PC-9 (cell line): ENCODE measurements around the gene NRG3. TPM values are rescaled to one million over a fixed set of nuclear protein-coding genes. Genes with fewer than 3 reads are reported as not detected.
A peak's percentile ranks its signal among the peaks of the same experiment; 100 is the strongest.

ENCODE experiments used
- BruUV-seq: library from RNA; stranded (reverse); fragments of 400-500 nt; replicated peaks from 2 replicates; lab custom pipeline; 2021; lab: Mats Ljungman, UMichigan
- CTCF ChIA-PET: fragments of 300-600 bp; sonication (Branson Sonifier 250); formaldehyde crosslinking; loops from one replicate; lab custom pipeline; 2022; ENCODE audit warnings: antibody characterized with exemption; lab: Charles Lee
- POLR2A ChIA-PET: fragments of 300-600 bp; sonication (Branson Sonifier 250); formaldehyde crosslinking; loops from one replicate; lab custom pipeline; 2022; ENCODE audit warnings: antibody characterized with exemption; ENCODE audit not compliant: unreplicated experiment; lab: Charles Lee
- DNase-seq, 2 experiments: peaks; one replicate each; pipeline versions ENCODE4 v3.0.0 to v3.0.0-alpha.2; 2015 to 2022; ENCODE audit warnings: mixed read lengths in 1 of 2
- H2AFZ ChIP-seq: fragments of 200-600 bp; sonication (generic); 2 replicates; pipeline ENCODE4 v1.8.1; 2017; ENCODE audit warnings: antibody characterized with exemption
- H3F3A ChIP-seq: fragments of 200-600 bp; sonication (generic); 2 replicates; pipeline ENCODE4 v1.8.1; 2017; ENCODE audit warnings: antibody characterized with exemption, mild to moderate bottlenecking, low read depth; ENCODE audit not compliant: insufficient read depth
- H3K27ac ChIP-seq: fragments of 200-600 bp; sonication (generic); 2 replicates; pipeline ENCODE4 v1.6.1; 2016; ENCODE audit warnings: mixed run types
- H3K27me3 ChIP-seq: fragments of 200-600 bp; sonication (generic); 2 replicates; pipeline ENCODE4 v1.6.1; 2016; ENCODE audit warnings: low read depth, mixed run types; ENCODE audit not compliant: insufficient read depth
- H3K36me3 ChIP-seq: fragments of 200-600 bp; sonication (generic); 2 replicates; pipeline ENCODE4 v1.6.1; 2016; ENCODE audit warnings: low read depth, mixed run types
- H3K4me1 ChIP-seq: fragments of 200-600 bp; sonication (generic); replicated peaks from 2 replicates; pipeline ENCODE4 v1.6.1; 2016; ENCODE audit warnings: mixed run types; ENCODE audit not compliant: insufficient read depth
- H3K4me2 ChIP-seq: fragments of 200-600 bp; sonication (generic); 2 replicates; pipeline ENCODE4 v1.6.1; 2017; ENCODE audit warnings: mixed run types
- H3K4me3 ChIP-seq: fragments of 200-600 bp; sonication (generic); 2 replicates; pipeline ENCODE4 v1.6.1; 2016; ENCODE audit warnings: mixed run types
- H3K79me2 ChIP-seq: fragments of 200-600 bp; sonication (generic); 2 replicates; pipeline ENCODE4 v1.6.1; 2017; ENCODE audit warnings: low read depth, mixed run types
- H3K9me2 ChIP-seq: fragments of 200-600 bp; sonication (generic); 2 replicates; pipeline ENCODE4 v1.8.1; 2017; ENCODE audit warnings: mild to moderate bottlenecking; ENCODE audit not compliant: insufficient read depth
- H3K9me3 ChIP-seq: fragments of 200-600 bp; sonication (generic); 2 replicates; pipeline ENCODE4 v1.8.1; 2016; ENCODE audit warnings: low read depth; ENCODE audit not compliant: insufficient read depth
- H4K20me1 ChIP-seq: fragments of 200-600 bp; sonication (generic); 2 replicates; pipeline ENCODE4 v1.8.1; 2017; ENCODE audit not compliant: insufficient read depth
- EZH2 ChIP-seq: fragments of 200-600 bp; sonication (generic); IDR thresholded peaks from 2 replicates; pipeline ENCODE4 v1.8.0; 2017; ENCODE audit warnings: antibody characterized with exemption, low read depth
- intact Hi-C: fragments of 100-400 bp; cut with micrococcal nuclease; formaldehyde crosslinking; loops from one replicate; pipeline ENCODE4 v1.10.0; 2022; ENCODE audit not compliant: unreplicated experiment
- total RNA-seq: library from RNA; stranded (reverse); gene quantifications from 2 replicates; pipeline ENCODE4 v1.2.3, GENCODE V29; 2021
- TF ChIP-seq, protein P1 (sequence below): fragments of 200-600 bp; sonication (generic); conservative IDR thresholded peaks from 2 replicates; pipeline ENCODE4 v1.6.1; 2017; ENCODE audit warnings: mixed run types, antibody characterized with exemption, mild to moderate bottlenecking, moderate library complexity

NRG3 gene
- total RNA-seq, 1 experiment from 2014 or later: not detected

GRCh38 chr10:82564353-82565196, 689.6 kb downstream of the NRG3 start:
- Histone ChIP-seq H3K9me2 (no peaks in the 10 kb centered on the region; the same call in none of the 2 replicates), H3K4me2 (no peak overlapping the region), H3K27ac (no peak overlapping the region), H4K20me1 (no peaks in the 10 kb centered on the region), H2AFZ (0 out of 2 replicates have a peak overlapping the region, but pooled peaks have one; percentile 12), H3K9me3 (0 out of 2 replicates have a peak, but pooled peaks cover 4% of the 10 kb centered on the region), H3K4me1 (no peaks in the 10 kb centered on the region), H3K79me2 (no peaks in the 10 kb centered on the region), H3K36me3 (no peaks in the 10 kb centered on the region), H3K4me3 (no peak overlapping the region), H3F3A (no peaks in the 10 kb centered on the region), H3K27me3 (no peaks in the 10 kb centered on the region)
- BruUV-seq: no TSS peak
- TF ChIP-seq EZH2: no peak
- ChIA-PET POLR2A (no interaction called here), CTCF (no interaction called here)
- DNase-seq: peak in 1 of 2 experiments; percentile 47
- intact Hi-C loops: no loop called here

DNA sequence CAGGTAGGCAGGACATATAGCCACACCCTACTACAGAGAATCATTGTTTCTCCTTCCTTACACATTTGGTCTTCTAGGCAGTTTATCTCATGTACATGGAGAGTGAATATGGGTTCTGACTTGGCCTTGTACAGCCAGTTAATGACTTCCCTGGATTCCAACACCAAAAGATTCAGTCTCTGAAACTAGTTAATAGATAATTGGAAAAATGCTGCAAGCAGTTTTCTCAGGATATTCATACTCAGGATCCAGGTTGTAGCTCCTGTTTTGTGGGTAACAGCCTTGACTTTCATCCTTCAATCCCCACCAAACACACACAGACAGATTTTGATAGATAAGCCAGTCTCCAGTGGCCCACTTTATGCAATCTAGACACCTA, 690.2 kb downstream of the NRG3 start:
- H3K9me3 ChIP-seq: 0 out of 2 replicates have a peak, but pooled peaks cover 4% of the 10 kb centered on the region
- TF ChIP-seq EZH2: no peak
- TF ChIP-seq, protein P1, sequence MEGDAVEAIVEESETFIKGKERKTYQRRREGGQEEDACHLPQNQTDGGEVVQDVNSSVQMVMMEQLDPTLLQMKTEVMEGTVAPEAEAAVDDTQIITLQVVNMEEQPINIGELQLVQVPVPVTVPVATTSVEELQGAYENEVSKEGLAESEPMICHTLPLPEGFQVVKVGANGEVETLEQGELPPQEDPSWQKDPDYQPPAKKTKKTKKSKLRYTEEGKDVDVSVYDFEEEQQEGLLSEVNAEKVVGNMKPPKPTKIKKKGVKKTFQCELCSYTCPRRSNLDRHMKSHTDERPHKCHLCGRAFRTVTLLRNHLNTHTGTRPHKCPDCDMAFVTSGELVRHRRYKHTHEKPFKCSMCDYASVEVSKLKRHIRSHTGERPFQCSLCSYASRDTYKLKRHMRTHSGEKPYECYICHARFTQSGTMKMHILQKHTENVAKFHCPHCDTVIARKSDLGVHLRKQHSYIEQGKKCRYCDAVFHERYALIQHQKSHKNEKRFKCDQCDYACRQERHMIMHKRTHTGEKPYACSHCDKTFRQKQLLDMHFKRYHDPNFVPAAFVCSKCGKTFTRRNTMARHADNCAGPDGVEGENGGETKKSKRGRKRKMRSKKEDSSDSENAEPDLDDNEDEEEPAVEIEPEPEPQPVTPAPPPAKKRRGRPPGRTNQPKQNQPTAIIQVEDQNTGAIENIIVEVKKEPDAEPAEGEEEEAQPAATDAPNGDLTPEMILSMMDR: no peak
- BruUV-seq: no TSS peak
- ChIA-PET POLR2A (no interaction called here), CTCF (no interaction called here)
- H3K27ac ChIP-seq: no peak overlapping the region
- no peaks in the 10 kb centered on the region; the same call in none of the 2 replicates for H3K9me2 ChIP-seq
- no peak overlapping the region for H3K4me2 ChIP-seq
- H3K4me3 ChIP-seq: no peak overlapping the region
- peak overlapping the region; percentile 12; the same call in 1 of the 2 replicates for H2AFZ ChIP-seq
- no peaks in the 10 kb centered on the region for H4K20me1 ChIP-seq
- no peaks in the 10 kb centered on the region for H3F3A ChIP-seq
- no peaks in the 10 kb centered on the region for H3K4me1 ChIP-seq
- no peak for DNase-seq
- intact Hi-C loops: no loop called here
- no peaks in the 10 kb centered on the region for H3K79me2 ChIP-seq
- no peaks in the 10 kb centered on the region for H3K27me3 ChIP-seq
- H3K36me3 ChIP-seq: no peaks in the 10 kb centered on the region

DNA sequence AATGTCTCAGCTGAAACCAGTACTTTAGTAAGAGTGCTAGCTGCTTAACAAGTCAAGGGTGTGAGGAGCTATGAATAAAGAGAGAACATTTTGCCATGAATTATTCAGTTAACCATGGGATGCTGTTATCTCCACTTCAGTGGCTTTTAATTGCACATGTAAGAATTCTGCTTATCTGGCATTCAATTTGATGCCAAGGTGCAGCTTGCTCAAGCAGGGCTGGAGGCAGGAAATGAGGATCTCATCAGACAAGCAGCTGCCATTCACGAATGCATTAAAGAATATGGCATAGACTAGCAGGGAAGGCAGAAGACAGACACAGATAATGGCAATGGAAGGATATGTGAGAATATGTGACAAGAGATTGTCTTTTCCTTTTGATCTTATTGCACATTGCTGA, 697.8 kb downstream of the NRG3 start:
- Histone ChIP-seq H3K79me2 (no peaks in the 10 kb centered on the region), H3K4me3 (no peak overlapping the region), H4K20me1 (no peaks in the 10 kb centered on the region), H3F3A (no peaks in the 10 kb centered on the region), H3K9me3 (no peaks in the 10 kb centered on the region), H3K36me3 (no peaks in the 10 kb centered on the region), H3K27ac (no peak overlapping the region), H3K9me2 (no peaks in the 10 kb centered on the region; the same call in 1 of the 2 replicates), H3K4me2 (no peak overlapping the region), H2AFZ (no peak overlapping the region), H3K4me1 (no peaks in the 10 kb centered on the region), H3K27me3 (no peaks in the 10 kb centered on the region)
- ChIA-PET POLR2A (no interaction called here), CTCF (no interaction called here)
- TF ChIP-seq, protein P1: no peak
- no peak for TF ChIP-seq EZH2
- DNase-seq: no peak
- no TSS peak for BruUV-seq
- intact Hi-C loops: no loop called here
